ENCODE measurements around the gene C22orf15.

Gene C22orf15

DNA sequence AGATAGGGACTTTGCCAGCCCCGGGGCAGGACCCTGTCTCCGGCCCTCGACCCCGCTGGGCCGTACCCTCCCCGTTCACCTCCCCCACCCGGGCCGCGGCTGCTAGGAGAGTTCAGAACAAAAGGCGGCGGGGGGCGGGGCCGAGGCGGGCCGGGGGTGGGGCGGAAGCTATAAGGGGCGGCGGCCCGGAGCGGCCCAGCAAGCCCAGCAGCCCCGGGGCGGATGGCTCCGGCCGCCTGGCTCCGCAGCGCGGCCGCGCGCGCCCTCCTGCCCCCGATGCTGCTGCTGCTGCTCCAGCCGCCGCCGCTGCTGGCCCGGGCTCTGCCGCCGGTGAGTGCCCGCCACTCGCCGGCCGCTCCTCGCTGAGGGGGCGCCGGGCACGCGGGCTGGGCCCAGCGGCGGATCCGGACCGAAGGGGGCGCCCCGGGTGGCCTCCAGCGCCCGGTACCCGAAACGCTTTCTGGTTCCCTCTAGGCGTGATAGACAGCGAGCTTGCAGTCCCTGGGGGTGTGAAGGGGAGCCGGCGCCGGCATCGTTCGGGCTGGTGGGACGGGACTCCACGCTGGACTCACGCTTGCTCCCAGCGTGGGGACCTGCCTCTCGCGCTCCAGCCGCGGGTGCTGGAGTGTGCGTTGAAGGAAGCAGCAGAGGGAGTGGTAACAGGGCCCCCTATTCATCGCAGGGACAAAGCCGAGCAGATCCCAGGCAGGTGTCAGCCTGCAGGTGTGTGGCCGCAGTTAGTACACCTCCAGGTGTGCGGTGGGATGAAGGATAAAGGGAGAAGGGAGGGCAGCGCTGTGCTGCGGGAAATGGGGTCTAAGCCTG, 10.1 kb downstream of the C22orf15 start, which contains the start of gene MMP11:
MMP11 (plus strand) TSS at position 201 of the 825 bp plus-strand sequence; CDS start at position 223, 22 bp downstream.
- peak; percentile 88 for DNase-seq (ENCODE audit: low spot score)

GRCh38 chr22:23773483-23774113, 10.8 kb downstream of the C22orf15 start:
- DNase-seq (ENCODE audit: low spot score), result no peak

GRCh38 chr22:23774114-23774921, 11.5 kb downstream of the C22orf15 start:
- DNase-seq (ENCODE audit: low spot score), result no peak

DNA sequence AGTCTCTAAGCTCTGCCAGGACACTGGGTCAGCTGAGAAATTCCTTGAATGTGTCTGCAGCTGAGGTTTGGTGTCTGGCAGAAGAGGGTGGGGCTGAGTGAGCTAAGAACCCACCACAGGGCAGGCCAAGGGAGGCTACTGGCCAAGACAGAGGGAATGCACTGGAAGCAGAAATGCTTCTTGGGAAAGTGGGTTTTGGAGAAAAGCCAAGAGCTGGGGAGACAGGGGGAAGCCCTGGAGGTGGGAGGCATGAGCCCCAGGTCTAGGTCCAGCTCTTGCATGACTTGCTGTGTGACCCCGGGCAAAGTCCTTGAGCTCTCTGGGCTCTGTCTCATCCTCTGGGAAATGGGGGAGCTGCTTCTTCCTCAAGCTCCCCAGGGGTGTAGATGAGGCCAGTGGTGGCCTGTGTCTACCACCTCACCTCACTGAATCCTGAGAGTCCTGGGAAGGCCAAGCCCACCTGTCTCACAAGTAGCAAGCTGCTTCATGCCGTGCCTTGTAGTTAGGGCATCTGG, 12.2 kb downstream of the C22orf15 start:
- DNase-seq (ENCODE audit: low spot score), result no peak

DNA sequence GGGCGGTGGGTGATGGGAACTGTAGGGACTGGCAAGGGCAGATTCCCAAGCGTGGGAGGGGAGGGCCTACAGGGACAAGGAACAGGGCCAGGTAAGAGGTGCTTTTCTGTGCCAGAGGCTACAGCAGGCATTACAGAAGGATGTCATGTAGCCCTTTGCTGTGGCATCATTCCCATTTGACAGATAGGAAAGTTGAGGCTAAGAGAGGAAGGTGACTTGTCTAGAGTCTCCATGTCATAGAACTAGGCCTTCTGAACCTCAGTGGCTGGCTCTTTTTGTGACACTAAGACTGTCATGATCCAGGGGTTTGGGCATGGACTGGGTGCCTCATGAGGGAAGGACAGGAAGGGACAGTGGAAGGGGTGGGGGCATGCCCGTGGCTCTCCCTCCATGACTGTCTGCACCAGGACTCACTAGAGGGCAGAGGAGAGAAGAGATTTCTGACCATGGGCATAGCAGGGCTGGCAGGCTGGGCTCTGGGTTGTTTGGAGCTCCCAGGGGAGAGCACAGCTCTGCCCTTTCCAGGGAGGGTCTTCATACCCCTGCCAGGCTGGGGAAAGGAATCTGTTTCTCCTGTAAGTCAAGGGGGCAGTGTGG, 13.1 kb downstream of the C22orf15 start:
- no peak for DNase-seq (ENCODE audit: low spot score)

DNA sequence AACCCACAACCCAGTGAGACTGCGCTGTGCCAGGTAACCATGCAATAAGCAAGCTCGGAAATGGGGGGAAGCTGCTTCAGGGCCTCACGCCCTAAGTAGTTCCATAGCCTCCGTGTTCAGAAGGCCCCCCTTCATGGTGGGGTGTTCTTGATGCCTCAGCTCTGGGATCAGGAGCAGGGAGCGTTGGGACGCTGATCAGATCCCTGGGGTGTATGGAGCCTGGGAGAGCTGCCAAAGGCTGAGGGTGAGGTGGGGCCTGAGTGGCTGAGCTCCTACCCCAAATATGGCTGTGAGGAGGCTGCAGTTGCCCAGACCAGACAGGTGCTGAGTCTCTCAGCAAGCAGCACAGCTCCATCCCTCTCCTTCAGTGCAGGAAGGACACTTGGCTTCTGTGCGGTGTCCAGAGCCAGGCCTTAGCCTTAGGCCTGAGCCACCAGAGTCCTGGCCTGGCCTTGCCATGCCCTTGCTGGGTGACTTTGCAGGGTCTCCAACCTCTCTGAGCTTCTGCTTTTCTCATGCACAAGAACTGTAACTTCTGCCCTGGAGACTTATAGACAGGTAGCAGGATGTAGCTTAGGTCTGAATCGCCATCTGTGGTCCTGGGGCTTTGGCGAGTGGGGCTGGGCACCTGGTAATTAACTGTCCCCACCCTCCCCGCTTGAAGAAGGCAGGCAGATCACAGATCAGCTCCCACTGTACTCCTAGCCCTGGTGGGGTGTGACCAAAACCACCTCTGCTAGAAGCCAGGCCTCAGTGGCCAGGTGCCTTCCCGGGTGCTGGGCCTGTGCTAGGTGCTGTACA, 15.2 kb downstream of the C22orf15 start:
- no peak for DNase-seq (ENCODE audit: low spot score)

GRCh38 chr22:23778577-23778900, 15.7 kb downstream of the C22orf15 start:
- no peak for DNase-seq (ENCODE audit: low spot score)

DNA sequence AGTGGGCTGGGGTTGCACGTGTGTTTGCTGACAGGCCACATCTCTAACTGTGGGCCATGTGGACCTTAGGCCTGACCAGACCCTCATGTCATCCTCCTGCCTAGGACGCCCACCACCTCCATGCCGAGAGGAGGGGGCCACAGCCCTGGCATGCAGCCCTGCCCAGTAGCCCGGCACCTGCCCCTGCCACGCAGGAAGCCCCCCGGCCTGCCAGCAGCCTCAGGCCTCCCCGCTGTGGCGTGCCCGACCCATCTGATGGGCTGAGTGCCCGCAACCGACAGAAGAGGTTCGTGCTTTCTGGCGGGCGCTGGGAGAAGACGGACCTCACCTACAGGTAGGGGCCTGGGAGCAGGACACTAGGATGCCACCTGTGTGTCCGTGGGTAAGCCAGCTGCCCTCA, 16.3 kb downstream of the C22orf15 start:
- no peak for DNase-seq (ENCODE audit: low spot score)

DNA sequence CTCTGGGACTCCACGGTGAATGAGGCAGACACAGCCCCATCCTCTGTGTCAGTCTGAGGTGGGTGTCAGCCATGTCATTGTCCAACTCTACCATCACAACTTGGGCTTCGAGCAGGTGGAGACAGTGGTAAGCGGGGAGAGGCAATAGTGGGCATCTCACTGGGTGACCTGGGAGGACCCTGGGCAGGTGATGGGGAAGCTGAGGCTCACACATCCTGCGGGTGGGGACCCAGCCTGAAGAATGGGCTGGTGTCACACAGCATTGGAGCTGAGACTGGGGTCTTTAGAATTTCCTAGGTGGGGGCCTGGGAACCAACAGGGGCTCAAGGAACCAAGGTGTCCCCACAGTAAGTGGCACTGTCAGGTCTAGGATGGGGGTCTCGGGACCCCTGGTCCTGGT, 16.9 kb downstream of the C22orf15 start:
- DNase-seq (ENCODE audit: low spot score), result no peak

GRCh38 chr22:23780146-23780748, 17.5 kb downstream of the C22orf15 start:
- DNase-seq (ENCODE audit: low spot score), result no peak

DNA sequence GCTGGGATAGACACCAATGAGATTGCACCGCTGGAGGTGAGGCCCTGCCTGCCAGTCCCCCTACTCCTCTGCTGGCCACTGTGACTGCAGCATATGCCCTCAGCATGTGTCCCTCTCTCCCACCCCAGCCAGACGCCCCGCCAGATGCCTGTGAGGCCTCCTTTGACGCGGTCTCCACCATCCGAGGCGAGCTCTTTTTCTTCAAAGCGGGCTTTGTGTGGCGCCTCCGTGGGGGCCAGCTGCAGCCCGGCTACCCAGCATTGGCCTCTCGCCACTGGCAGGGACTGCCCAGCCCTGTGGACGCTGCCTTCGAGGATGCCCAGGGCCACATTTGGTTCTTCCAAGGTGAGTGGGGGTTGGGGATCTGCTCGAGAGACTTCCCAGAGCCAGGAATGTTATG, 18.3 kb downstream of the C22orf15 start:
- no peak for DNase-seq (ENCODE audit: low spot score)

DNA sequence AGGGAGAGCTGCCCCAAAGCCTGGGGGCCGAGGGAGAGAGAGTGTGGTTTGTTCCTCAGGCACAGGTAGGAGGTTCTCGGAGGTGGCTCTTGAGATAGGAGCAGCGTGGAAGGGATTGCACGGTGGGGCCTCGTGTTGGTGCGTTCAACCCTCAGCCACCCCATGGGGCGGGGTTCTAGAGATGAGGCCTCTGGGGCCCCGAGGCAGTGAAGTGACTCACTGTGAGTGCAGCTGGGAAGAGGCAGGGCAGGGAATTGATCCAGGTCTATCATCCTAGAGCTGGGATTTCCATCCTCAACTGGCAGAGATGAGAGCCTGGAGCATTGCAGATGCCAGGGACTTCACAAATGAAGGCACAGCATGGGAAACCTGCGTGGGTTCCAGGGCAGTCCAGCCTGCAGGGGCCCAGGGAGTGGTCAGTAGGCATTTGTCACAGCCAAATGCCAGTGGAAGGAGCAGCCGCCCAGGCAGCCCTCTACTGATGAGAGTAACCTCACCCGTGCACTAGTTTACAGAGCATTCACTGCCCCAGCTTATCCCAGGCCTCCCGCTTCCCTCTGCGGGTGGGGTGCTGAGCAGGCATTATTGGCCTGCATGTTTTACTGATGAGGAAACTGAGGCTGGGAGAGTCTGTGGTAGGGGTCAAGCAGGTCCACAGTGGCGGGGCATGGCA, 18.9 kb downstream of the C22orf15 start:
- no peak for DNase-seq (ENCODE audit: low spot score)

GRCh38 chr22:23782252-23782651, 19.5 kb downstream of the C22orf15 start:
- no peak for DNase-seq (ENCODE audit: low spot score)

- no peak for DNase-seq (ENCODE audit: low spot score)
Measured at GRCh38 chr22:23782703-23783102, 19.9 kb downstream of the C22orf15 start.

DNA sequence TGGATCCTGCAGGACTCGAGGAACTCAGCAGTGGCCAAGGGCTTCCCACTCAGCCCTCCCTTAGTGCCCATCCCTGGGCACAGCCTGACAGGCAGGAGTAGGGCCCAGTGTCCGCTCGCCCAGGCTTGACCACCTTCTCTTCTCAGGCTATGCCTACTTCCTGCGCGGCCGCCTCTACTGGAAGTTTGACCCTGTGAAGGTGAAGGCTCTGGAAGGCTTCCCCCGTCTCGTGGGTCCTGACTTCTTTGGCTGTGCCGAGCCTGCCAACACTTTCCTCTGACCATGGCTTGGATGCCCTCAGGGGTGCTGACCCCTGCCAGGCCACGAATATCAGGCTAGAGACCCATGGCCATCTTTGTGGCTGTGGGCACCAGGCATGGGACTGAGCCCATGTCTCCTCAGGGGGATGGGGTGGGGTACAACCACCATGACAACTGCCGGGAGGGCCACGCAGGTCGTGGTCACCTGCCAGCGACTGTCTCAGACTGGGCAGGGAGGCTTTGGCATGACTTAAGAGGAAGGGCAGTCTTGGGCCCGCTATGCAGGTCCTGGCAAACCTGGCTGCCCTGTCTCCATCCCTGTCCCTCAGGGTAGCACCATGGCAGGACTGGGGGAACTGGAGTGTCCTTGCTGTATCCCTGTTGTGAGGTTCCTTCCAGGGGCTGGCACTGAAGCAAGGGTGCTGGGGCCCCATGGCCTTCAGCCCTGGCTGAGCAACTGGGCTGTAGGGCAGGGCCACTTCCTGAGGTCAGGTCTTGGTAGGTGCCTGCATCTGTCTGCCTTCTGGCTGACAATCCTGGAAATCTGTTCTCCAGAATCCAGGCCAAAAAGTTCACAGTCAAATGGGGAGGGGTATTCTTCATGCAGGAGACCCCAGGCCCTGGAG, 20.7 kb downstream of the C22orf15 start:
- DNase-seq (ENCODE audit: low spot score), result no peak

DNA sequence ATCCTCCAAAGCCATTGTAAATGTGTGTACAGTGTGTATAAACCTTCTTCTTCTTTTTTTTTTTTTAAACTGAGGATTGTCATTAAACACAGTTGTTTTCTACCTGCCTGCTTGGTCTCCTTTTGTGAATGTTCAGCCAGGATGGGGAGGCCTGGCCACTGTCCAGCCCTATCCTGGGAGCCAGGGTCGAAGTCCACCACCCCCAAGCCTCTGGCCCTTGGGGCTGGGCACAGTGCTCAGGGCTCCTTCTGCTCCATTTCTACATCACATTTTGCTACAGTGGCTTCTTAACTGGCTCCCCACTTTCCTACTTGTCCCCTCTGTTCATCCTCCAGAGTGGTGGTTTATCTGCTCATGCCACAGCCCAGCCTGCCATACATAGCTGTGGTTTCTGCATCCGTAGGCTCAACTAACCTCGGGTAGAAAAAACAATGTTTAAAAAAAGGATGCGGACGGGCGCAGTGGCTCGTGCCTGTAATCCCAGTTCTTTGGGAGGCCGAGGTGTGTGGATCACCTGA, 21.5 kb downstream of the C22orf15 start:
- no peak for DNase-seq (ENCODE audit: low spot score)

DNA sequence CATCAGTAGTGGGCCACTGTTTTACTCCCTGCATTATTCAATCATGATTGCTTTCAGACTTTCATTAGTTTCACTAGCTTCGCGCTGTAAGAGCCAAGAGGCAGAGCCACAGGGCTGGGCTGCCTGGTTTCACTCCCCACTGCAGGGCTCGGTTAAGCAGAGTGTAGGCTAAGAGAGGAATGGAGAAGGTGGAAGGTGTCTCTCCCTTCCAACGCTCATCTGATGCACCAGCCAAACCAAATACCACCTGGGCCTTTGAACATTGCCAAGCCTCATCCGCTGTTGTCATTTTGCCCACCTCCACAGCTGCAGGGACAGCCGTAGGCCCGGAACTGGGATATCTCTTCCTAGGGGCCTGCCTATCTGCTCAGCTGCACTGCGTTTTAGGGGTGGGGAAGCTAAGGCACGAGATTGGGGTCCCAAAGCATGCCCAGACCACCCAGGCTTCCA, 23.5 kb downstream of the C22orf15 start:
- DNase-seq (ENCODE audit: low spot score), result no peak

DNA sequence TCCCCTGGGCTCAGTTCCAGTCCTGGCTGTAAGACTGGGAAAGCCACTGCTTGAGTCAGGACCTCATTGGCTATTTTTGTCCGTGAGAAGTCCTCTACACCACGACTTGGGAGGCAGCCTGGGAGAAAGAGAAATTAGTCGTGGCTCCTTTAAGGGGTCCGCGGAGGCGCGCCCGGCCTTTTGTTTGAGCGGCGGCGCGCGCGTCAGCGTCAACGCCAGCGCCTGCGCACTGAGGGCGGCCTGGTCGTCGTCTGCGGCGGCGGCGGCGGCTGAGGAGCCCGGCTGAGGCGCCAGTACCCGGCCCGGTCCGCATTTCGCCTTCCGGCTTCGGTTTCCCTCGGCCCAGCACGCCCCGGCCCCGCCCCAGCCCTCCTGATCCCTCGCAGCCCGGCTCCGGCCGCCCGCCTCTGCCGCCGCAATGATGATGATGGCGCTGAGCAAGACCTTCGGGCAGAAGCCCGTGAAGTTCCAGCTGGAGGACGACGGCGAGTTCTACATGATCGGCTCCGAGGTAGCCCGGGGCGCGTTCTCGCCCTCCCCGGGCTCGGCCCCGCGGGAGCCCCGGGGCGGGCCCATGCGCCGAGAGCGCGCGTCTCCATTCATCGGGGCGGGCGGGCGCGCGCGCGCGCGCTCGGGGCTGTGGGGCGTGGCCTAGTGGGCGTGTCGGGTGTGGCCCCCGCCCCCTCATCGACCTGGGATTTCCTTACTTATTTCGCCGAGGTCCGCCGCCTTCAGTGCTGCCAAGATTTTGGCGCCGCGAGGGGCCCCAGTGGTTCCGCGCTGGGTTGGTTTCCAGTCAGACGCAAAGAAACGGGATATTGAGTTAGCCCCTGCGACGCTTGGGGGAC, 24.2 kb downstream of the C22orf15 start, which contains the start of gene SMARCB1:
SMARCB1 (plus strand) TSS at position 215 of the 848 bp plus-strand sequence; CDS start at position 419, 204 bp downstream.
- DNase-seq (ENCODE audit: low spot score), result peak; percentile 97

Measured in HuH-7 (cell line).